GM12891 (cell line): ENCODE results near the gene PTPRD.

Experiments
- POLR2A ChIP-seq: IDR thresholded peaks from 2 replicates; pipeline ENCODE4 v1.6.1; 2011; ENCODE audit warnings: low read depth, low read length, control low read depth
- POLR2AphosphoS5 ChIP-seq: IDR thresholded peaks from 2 replicates; pipeline ENCODE4 v1.6.1; 2011; ENCODE audit warnings: low read depth, low read length, control low read depth
- POU2F2 ChIP-seq: IDR thresholded peaks from 2 replicates; pipeline ENCODE4 v1.6.1; 2011; ENCODE audit warnings: low read depth, mild to moderate bottlenecking, control low read depth, low read length, moderate library complexity
- SPI1 ChIP-seq: IDR thresholded peaks from 2 replicates; pipeline ENCODE4 v1.6.1; 2011; ENCODE audit warnings: low read depth, low read length, control low read depth
- TAF1 ChIP-seq: IDR thresholded peaks from 2 replicates; pipeline ENCODE4 v1.6.1; 2011; ENCODE audit warnings: low read depth, low read length, control low read depth

GRCh38 chr9:8717146-8717545 is 1895.7 kb downstream of the PTPRD start:
- TF ChIP-seq POLR2A, result no peak
- TF ChIP-seq SPI1, result no peak
- no peak for TF ChIP-seq POLR2AphosphoS5
- TF ChIP-seq POU2F2, result no peak
- no peak for TF ChIP-seq TAF1
